K562 (cell line): Measurements from ENCODE around the gene KCNQ5. TPM values are rescaled to one million over a fixed set of nuclear protein-coding genes. Genes with fewer than 3 reads are reported as not detected.

Experiments used
- ATAC-seq: fragments of 200-7000 bp; cut with Tn5 transposase; 3 replicates; pipeline ENCODE4 v1.9.1; 2020; ENCODE audit warnings: moderate library complexity
- BruUV-seq: library from RNA; stranded (reverse); fragments of 400-500 nt; replicated peaks from 2 replicates; lab custom pipeline; 2021; lab: Mats Ljungman, UMichigan
- CTCF ChIA-PET: fragments of 300-600 bp; formaldehyde crosslinking; extraction: SDS; loops from one replicate; lab custom pipeline; 2021; ENCODE audit warnings: low intra/inter-chr PET ratio; lab: Yijun Ruan, JAX
- POLR2A ChIA-PET: fragments of 300-600, 350-650 bp; sonication (Branson Sonifier 250); formaldehyde crosslinking; extraction: SDS; loops from one replicate; lab custom pipeline; 2021; ENCODE audit warnings: antibody characterized with exemption, inconsistent platforms; lab: Yijun Ruan, JAX
- DNase-seq, 4 experiments: peaks; one replicate each; pipeline versions ENCODE4 v3.0.0 to v3.0.0-alpha.2; 2011 to 2018; ENCODE audit warnings: low spot score in 3 of 4, mixed read lengths in 3 of 4; ENCODE audit errors: extremely low read depth in 1 of 4
- FAIRE-seq: peaks from 2 replicates; lab custom pipeline; 2011; peaks lifted over from hg19 to GRCh38; lab: Jason Lieb, UNC
- H2AFZ ChIP-seq: 2 replicates; pipeline ENCODE4 v1.6.0; 2011; ENCODE audit warnings: low read depth, low read length, control low read depth, inconsistent platforms
- H3K27ac ChIP-seq: fragments of 200-600 bp; 3 replicates; pipeline ENCODE4 v1.8.0; 2011; ENCODE audit warnings: low read depth, mild to moderate bottlenecking, control low read depth, inconsistent platforms, low read length, moderate library complexity, mixed read lengths; ENCODE audit errors: extremely low read depth
- H3K27me3 ChIP-seq, 2 experiments: fragments of 300-600 bp in 1 of 2; 2 replicates in 1 of 2; 3 replicates in 1 of 2; pipeline versions ENCODE4 v1.6.0 to v1.8.0; 2011; ENCODE audit warnings: inconsistent platforms in 2 of 2, low read length in 2 of 2, mild to moderate bottlenecking in 1 of 2, mixed read lengths in 1 of 2, moderate library complexity in 1 of 2; ENCODE audit not compliant: control insufficient read depth in 2 of 2, insufficient read depth in 2 of 2
- H3K36me3 ChIP-seq: fragments of 300-600 bp; 3 replicates; pipeline ENCODE4 v1.8.0; 2011; ENCODE audit warnings: mild to moderate bottlenecking, low read length, inconsistent platforms; ENCODE audit not compliant: control insufficient read depth, insufficient read depth
- H3K4me1 ChIP-seq, 2 experiments: fragments of 200-600 bp in 1 of 2; replicated peaks in 1 of 2; 2 replicates in 1 of 2; 3 replicates in 1 of 2; pipeline versions ENCODE4 v1.5.1 to v1.8.0; 2011; ENCODE audit warnings: inconsistent platforms in 2 of 2, low read length in 2 of 2, mild to moderate bottlenecking in 1 of 2, mixed read lengths in 1 of 2, moderate library complexity in 1 of 2; ENCODE audit not compliant: control insufficient read depth in 2 of 2, insufficient read depth in 2 of 2
- H3K4me2 ChIP-seq: 2 replicates; pipeline ENCODE4 v1.6.1; 2011; ENCODE audit warnings: low read length, control low read depth, inconsistent platforms, mixed read lengths; ENCODE audit not compliant: insufficient read depth
- H3K4me3 ChIP-seq: fragments of 200-600 bp; sonication (generic), shearing (Covaris generic); 2 replicates; pipeline ENCODE4 v1.5.1; 2016; ENCODE audit warnings: control low read depth, inconsistent platforms
- H3K79me2 ChIP-seq: fragments of 200-600 bp; 3 replicates; pipeline ENCODE4 v1.8.0; 2011; ENCODE audit warnings: low read length, inconsistent platforms; ENCODE audit not compliant: control insufficient read depth, insufficient read depth
- H3K9ac ChIP-seq, 2 experiments: 2 replicates each; pipeline versions ENCODE4 v1.6.0 to v1.6.1; 2011; ENCODE audit warnings: low read depth in 2 of 2, low read length in 2 of 2, control low read depth in 1 of 2, inconsistent platforms in 1 of 2, mild to moderate bottlenecking in 1 of 2, mixed read lengths in 1 of 2; ENCODE audit not compliant: insufficient read depth in 1 of 2
- H3K9me1 ChIP-seq: one replicate; pipeline ENCODE4 v1.6.0; 2011; ENCODE audit warnings: inconsistent platforms, mild to moderate bottlenecking, low read length, moderate library complexity; ENCODE audit not compliant: control insufficient read depth, insufficient read depth
- H3K9me3 ChIP-seq: replicated peaks from 2 replicates; pipeline ENCODE4 v1.5.1; 2011; ENCODE audit warnings: low read depth, low read length, inconsistent platforms; ENCODE audit not compliant: control insufficient read depth, insufficient read depth
- H4K20me1 ChIP-seq: replicated peaks from 2 replicates; pipeline ENCODE4 v1.6.1; 2011; ENCODE audit warnings: low read length, inconsistent platforms, mixed read lengths; ENCODE audit not compliant: control insufficient read depth, insufficient read depth
- CHD2 ChIP-seq: IDR thresholded peaks from 2 replicates; pipeline ENCODE4 v1.6.1; 2011; ENCODE audit warnings: low read depth, low read length
- GATAD2B ChIP-seq: fragments of 450-650 bp; IDR thresholded peaks from 2 replicates; pipeline ENCODE4 v1.6.1; 2017; ENCODE audit warnings: mild to moderate bottlenecking, borderline replicate concordance
- GTF2E2 ChIP-seq: fragments of 200-800 bp; sonication (Bioruptor generic); IDR thresholded peaks from 2 replicates; pipeline ENCODE4 v1.6.1; 2016; ENCODE audit warnings: missing genetic modification characterization, missing compliant biosample characterization
- HDAC6 ChIP-seq: IDR thresholded peaks from 2 replicates; pipeline ENCODE4 v1.6.1; 2012; ENCODE audit warnings: low read depth, mild to moderate bottlenecking, control low read depth, inconsistent platforms, low read length, moderate library complexity
- HLTF ChIP-seq: fragments of 450-650 bp; IDR thresholded peaks from 2 replicates; pipeline ENCODE4 v1.6.1; 2016
- HNRNPUL1 ChIP-seq: fragments of 200-400 bp; formaldehyde crosslinking; IDR thresholded peaks from 2 replicates; pipeline ENCODE4 v1.6.1; 2017; ENCODE audit warnings: low read length
- KLF16 ChIP-seq: IDR thresholded peaks from 2 replicates; pipeline ENCODE4 v1.6.1; 2016; ENCODE audit warnings: antibody characterized with exemption
- MCM3 ChIP-seq: fragments of 450-650 bp; IDR thresholded peaks from 2 replicates; pipeline ENCODE4 v1.6.1; 2016
- MCM5 ChIP-seq: fragments of 450-650 bp; IDR thresholded peaks from 2 replicates; pipeline ENCODE4 v1.6.1; 2016; ENCODE audit warnings: low read depth
- NBN ChIP-seq: fragments of 450-650 bp; IDR thresholded peaks from 2 replicates; pipeline ENCODE4 v1.6.1; 2016; ENCODE audit warnings: low read depth, mild to moderate bottlenecking
- NFIX ChIP-seq: fragments of 250-450 bp; sonication (Bioruptor Pico); IDR thresholded peaks from 2 replicates; pipeline ENCODE4 v1.4.0; 2020; ENCODE audit warnings: low read depth, mild to moderate bottlenecking, moderate library complexity
- NR2C1 ChIP-seq, 2 experiments: fragments of 450-650 bp; IDR thresholded peaks; 2 replicates each; pipeline ENCODE4 v1.6.1; 2017; ENCODE audit warnings: mild to moderate bottlenecking in 2 of 2, antibody characterized with exemption in 1 of 2, inconsistent platforms in 1 of 2, missing compliant biosample characterization in 1 of 2, missing genetic modification characterization in 1 of 2
- SIN3A ChIP-seq, 2 experiments: fragments of 150-350 bp in 1 of 2; IDR thresholded peaks; 2 replicates each; pipeline ENCODE4 v1.6.1; 2011 to 2016; ENCODE audit warnings: borderline replicate concordance in 2 of 2, low read depth in 2 of 2, low read length in 2 of 2, mild to moderate bottlenecking in 2 of 2, moderate library complexity in 2 of 2; ENCODE audit not compliant: control insufficient read depth in 1 of 2
- ZNF253 ChIP-seq: fragments of 250-450 bp; sonication (Bioruptor Pico); conservative IDR thresholded peaks from 2 replicates; pipeline ENCODE4 v1.6.1; 2021; ENCODE audit warnings: mild to moderate bottlenecking
- ZNF76 ChIP-seq: fragments of 250-450 bp; sonication (Bioruptor Pico); IDR thresholded peaks from 2 replicates; pipeline ENCODE4 v1.4.0; 2020; ENCODE audit warnings: mild to moderate bottlenecking, moderate library complexity, borderline replicate concordance
- WGBS: fragments of 100-300 bp; shearing (Covaris generic); methylation state at CpG from one replicate; pipeline ENCODE4 v1.1.6; 2016; ENCODE audit warnings: low coverage, mixed read lengths; ENCODE audit not compliant: insufficient coverage; ENCODE audit errors: missing lambda C conversion rate; 5-methylcytosine and 5-hydroxymethylcytosine counted together
- in situ Hi-C: fragments of 300-500 bp; cut with MboI; formaldehyde crosslinking; loops from 4 replicates; pipeline ENCODE4 v1.15.0; 2018; ENCODE audit warnings: inconsistent platforms, mixed read lengths
- intact Hi-C: fragments of 100-400 bp; cut with micrococcal nuclease; formaldehyde crosslinking; loops from 2 replicates; pipeline ENCODE4 v1.14.2; 2022
- polyA plus RNA-seq, 8 experiments: library from polyadenylated mRNA; depleted of rRNA in 4 of 8; stranded (reverse) in 5 of 8; unstranded in 3 of 8; fragments of >200 nt; fragmentation: Nextera tagmentation in 2 of 8; fragmentation: Illumina TruSeq in 1 of 8; extraction: Ambion mirVana in 2 of 8; extraction: Trizol in 1 of 8; gene quantifications; 2 replicates each; pipeline versions ENCODE4 v1.2.1 to v1.2.3, GENCODE V29; 2011 to 2014; ENCODE audit warnings: inconsistent platforms in 1 of 8, missing spikeins in 1 of 8
- total RNA-seq, 7 experiments: library from RNA; depleted of rRNA in 6 of 7; stranded (reverse); fragments of >200 nt in 6 of 7; fragmentation: Illumina TruSeq in 2 of 7; extraction: Trizol in 2 of 7; gene quantifications; 2 replicates each; pipeline versions ENCODE4 v1.2.1 to v1.2.3, GENCODE V29; 2011 to 2021; ENCODE audit warnings: low replicate concordance in 1 of 7

Gene KCNQ5
- total and polyA plus RNA-seq, 9 of the 15 experiments (the other 6 are each of a cell fraction or from before 2014, with no cell fraction given) = 0.31 to 5.9 (median 2.6) TPM

DNA sequence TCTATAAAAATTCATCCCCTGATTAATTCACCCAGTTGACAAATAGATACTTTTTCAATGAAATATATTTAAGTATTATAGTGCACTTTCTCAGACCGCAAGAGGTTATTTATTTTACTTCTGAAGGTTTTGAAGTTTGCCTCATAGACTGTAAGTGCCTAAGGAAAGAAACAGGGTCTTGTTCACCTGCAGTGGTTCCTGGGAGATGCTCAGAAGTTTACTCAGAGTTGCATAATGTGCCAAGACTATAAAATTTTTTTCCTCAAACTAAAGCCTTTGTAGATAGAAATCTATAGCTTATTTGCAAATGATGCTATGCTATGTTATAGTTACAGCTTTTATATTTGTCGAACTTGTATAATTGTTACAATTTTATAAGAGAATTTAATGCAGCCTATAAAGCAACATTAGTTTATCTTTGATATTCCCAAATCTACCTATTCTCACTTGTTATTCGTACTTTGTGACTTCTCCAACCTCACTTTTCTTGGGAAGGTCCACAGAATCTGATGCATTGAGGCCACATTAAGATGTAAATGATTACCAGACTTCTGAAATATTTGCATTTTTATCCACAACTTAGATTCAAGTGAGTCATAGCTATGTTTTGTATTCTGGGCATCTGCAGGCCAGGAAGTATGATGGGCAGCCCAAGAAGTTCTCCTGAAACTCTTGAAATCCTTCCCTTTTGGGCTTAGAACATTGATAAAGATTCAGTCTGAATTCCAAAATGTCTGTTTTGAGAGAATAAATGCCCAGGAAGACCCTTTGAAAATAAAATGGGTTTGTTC lies 35.7 kb downstream of the KCNQ5 start:
- Histone ChIP-seq H3K79me2 (no peaks in the 10 kb centered on the region), H3K36me3 (no peaks in the 10 kb centered on the region), H4K20me1 (no peaks in the 10 kb centered on the region), H3K9me3 (no peaks in the 10 kb centered on the region), H3K27me3 (no peaks in the 10 kb centered on the region), H3K9ac (no peak overlapping the region), H3K4me3 (no peak overlapping the region), H3K27ac (no peak overlapping the region), H3K4me2 (no peak overlapping the region), H2AFZ (no peak overlapping the region), H3K9me1 (no peaks in the 10 kb centered on the region), H3K4me1 (no peaks in the 10 kb centered on the region)
- intact Hi-C loops (no loop called here), in situ Hi-C loops (no loop called here)
- DNase-seq = no peak
- POLR2A ChIA-PET = no interaction called here
- CTCF ChIA-PET = no interaction called here
- FAIRE-seq = no peak
- ATAC-seq = no peak
- TF ChIP-seq ZNF76 (CRISPR knock-in tag) = no peak
- TF ChIP-seq MCM3 = no peak
- BruUV-seq = no TSS peak
- 31% methylated on average over 3 of the region's 3 CpGs for whole genome bisulfite sequencing

DNA sequence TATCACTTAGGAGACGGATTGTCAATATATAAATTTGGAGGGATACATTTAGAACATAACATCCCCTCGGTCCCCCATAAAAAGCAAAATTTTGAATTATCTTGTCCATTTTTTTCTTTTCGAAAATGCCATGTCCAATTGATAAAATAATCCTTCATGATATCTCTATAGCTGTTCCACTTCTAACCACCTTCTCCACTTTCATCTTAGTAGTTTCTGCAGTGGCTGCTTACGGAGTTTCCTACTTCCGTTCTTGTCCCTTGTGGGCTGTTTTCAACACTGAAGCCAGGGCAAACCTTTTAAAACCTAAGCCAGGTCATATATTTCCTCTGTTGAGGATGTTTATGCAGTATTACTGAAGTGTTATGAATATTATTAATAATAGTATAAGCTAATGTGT lies 37.9 kb downstream of the KCNQ5 start:
- Histone ChIP-seq H3K9ac (no peak overlapping the region), H3K4me3 (no peak overlapping the region), H4K20me1 (no peaks in the 10 kb centered on the region), H2AFZ (no peak overlapping the region), H3K27me3 (no peaks in the 10 kb centered on the region), H3K27ac (no peak overlapping the region), H3K36me3 (no peaks in the 10 kb centered on the region), H3K4me2 (no peak overlapping the region), H3K9me1 (no peaks in the 10 kb centered on the region), H3K9me3 (no peaks in the 10 kb centered on the region), H3K79me2 (no peaks in the 10 kb centered on the region), H3K4me1 (no peaks in the 10 kb centered on the region)
- in situ Hi-C loops (no loop called here), intact Hi-C loops (no loop called here)
- DNase-seq (no peak), ATAC-seq (no peak), FAIRE-seq (no peak)
- TF ChIP-seq NFIX (CRISPR knock-in tag) (no peak), SIN3A (IDR thresholded peaks at IDR 0.05; ENCODE audit: borderline replicate concordance in 2 of 2, control insufficient read depth in 1 of 2, low read depth in 2 of 2, low read length in 2 of 2) (no peak), ZNF253 (CRISPR knock-in tag) (no peak), KLF16 (no peak), CHD2 (no peak), GATAD2B (no peak), NBN (no peak), HLTF (no peak), MCM5 (no peak), GTF2E2 (tag) (no peak), HNRNPUL1 (no peak), NR2C1 (IDR thresholded peaks at IDR 0.05) (no peak), NR2C1 (tag; IDR thresholded peaks at IDR 0.05) (no peak), HDAC6 (no peak)
- no TSS peak for BruUV-seq
- CTCF ChIA-PET = no interaction called here
- POLR2A ChIA-PET = interaction anchor here (1.0 kb wide), 1 partner anchor 15 kb away, joined by 3 read pairs; no protein-coding TSS in a partner anchor
- WGBS = 55% methylated on average over 5 of the region's 5 CpGs
